ENCODE results near the gene ZNF319. TPM values are rescaled to one million over a fixed set of nuclear protein-coding genes. Genes with fewer than 3 reads are reported as not detected.
"Not testable (repeated sequence)": the region's sequence is repeated elsewhere in the genome, so short reads cannot be mapped to it uniquely, and the experiment has no call there.

The ZNF319 gene
- total RNA-seq, 1 donor from 2014 or later = 9.1 TPM

DNA sequence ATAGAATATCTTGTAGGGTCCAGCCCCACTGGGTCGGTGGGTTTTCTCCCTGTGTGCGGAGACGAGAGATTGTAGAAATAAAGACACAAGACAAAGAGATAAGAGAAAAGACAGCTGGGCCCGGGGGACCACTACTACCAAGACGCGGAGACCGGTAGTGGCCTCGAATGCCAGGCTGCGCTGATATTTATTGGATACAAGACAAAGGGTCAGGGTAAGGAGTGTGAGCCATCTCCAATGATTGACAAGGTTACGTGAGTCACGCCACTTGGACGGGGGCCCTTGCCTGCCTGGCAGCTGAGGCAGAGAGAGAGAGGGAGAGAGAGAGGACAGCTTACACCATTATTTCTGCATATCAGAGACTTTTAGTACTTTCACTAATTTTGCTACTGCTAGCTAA lies 4.3 kb upstream of the ZNF319 start:
- H3K4me3 Mint-ChIP-seq = not testable (repeated sequence)

DNA sequence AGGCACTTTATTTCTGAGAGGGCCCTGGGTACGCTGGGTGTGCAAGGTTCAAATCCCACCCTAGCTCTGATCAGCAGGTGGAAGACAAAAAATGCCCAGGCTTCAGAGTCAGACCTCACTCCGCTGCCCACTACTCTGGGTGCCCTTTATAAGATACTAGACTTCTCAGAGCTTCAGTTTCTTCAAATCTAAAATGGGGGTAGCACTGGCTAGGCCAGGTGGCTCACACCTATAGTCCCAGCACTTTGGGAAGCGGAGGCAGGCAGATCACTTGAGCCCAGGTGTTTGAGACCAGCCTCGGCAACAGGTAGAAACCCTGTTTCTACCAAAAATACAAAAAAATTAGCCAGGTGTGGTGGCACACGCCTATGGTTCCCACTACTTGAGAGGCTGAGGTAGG lies 2.5 kb upstream of the ZNF319 start:
- peaks cover 31% of the 10 kb centered on the region for H3K36me3 Mint-ChIP-seq (ENCODE audit: low read depth)
- no peaks in the 10 kb centered on the region for H3K9me3 Mint-ChIP-seq
- H3K27ac Mint-ChIP-seq = no peak overlapping the region
- H3K4me3 Mint-ChIP-seq = peak overlapping the region; percentile 91
- peaks cover 38% of the 10 kb centered on the region for H3K4me1 Mint-ChIP-seq (ENCODE audit: low read depth)
- DNase-seq (ENCODE audit: low spot score) = no peak
- intact Hi-C loops (cut with micrococcal nuclease) = loop anchor here (5.0 to 10.0 kb wide), 2 partner anchors 512 to 541 kb away; partner anchors contain the start of genes POLR2C and SETD6
- H3K27me3 Mint-ChIP-seq (ENCODE audit: insufficient read depth) = no peaks in the 10 kb centered on the region

More for the DNA sequence above, 4.3 kb upstream of the ZNF319 start:
- not testable (repeated sequence) for DNase-seq (ENCODE audit: low spot score); H3K27ac Mint-ChIP-seq; H3K27me3 Mint-ChIP-seq (ENCODE audit: insufficient read depth); H3K9me3 Mint-ChIP-seq
- peaks cover 26% of the 10 kb centered on the region for H3K4me1 Mint-ChIP-seq (ENCODE audit: low read depth)
- H3K36me3 Mint-ChIP-seq (ENCODE audit: low read depth) = peaks cover 31% of the 10 kb centered on the region
- intact Hi-C loops (cut with micrococcal nuclease) = loop anchor here (1.0 to 10.0 kb wide), 3 partner anchors 105 to 542 kb away; partner anchors contain the start of genes POLR2C and SETD6

DNA sequence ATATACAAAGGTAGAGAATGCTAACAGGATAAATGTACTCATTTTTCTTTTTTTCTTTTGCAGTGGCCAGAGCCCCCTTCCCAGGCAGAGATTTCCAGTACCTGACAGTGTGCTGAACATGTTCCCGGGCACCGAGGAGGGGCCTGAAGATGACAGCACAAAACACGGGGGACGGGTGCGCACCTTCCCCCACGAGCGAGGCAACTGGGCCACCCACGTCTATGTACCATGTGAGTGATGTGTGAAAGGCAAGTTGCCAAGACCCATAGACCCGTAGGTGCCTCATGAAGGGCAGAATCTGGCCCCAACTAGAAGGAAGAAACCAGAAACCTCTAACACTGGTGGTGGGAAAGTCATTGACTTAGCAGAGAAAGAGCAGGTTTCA lies 1.9 kb upstream of the ZNF319 start:
- no peak overlapping the region for H3K27ac Mint-ChIP-seq
- no peak for DNase-seq (ENCODE audit: low spot score)
- H3K27me3 Mint-ChIP-seq (ENCODE audit: insufficient read depth) = no peaks in the 10 kb centered on the region
- H3K4me1 Mint-ChIP-seq (ENCODE audit: low read depth) = peaks cover 43% of the 10 kb centered on the region
- H3K4me3 Mint-ChIP-seq = peak overlapping the region; percentile 91
- H3K9me3 Mint-ChIP-seq = no peaks in the 10 kb centered on the region
- H3K36me3 Mint-ChIP-seq (ENCODE audit: low read depth) = peaks cover 34% of the 10 kb centered on the region
- intact Hi-C loops (cut with micrococcal nuclease) = loop anchor here (5.0 to 10.0 kb wide), 2 partner anchors 512 to 540 kb away; partner anchors contain the start of genes POLR2C and SETD6

DNA sequence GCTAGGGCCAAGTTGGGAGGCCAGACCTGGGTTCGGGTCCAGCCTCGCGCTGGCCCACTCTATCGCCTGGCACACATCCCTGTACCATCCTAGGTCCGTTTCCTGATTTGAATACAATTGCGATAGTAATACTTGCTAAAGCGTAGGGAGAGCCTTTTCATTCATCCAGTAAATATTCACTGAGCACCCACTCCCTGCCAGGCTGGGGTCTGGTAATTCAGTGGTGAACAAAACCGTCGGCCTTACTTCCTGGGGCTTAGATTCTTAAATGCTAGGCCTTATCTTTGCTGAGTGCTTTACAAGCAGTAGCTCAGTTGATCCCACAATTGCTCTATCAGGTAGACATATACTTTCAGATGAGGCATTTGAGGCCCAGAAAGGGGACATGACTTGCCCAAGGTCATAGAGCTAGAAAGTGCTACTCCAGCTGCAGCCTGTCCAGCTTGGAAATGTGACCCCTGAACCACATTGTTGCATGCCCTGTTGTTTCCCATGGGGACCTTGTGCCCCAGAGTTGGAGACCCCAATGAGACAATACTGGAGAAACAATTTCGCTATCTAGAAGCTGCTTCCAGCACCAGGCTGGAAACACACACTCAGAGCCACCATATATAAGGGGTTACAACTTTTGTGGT lies 1.4 kb upstream of the ZNF319 start:
- DNase-seq (ENCODE audit: low spot score) = no peak
- Mint-ChIP-seq H3K4me1 (ENCODE audit: low read depth) (peaks cover 45% of the 10 kb centered on the region), H3K27me3 (ENCODE audit: insufficient read depth) (no peaks in the 10 kb centered on the region), H3K36me3 (ENCODE audit: low read depth) (peaks cover 34% of the 10 kb centered on the region), H3K4me3 (peak overlapping the region; percentile 91), H3K27ac (no peak overlapping the region), H3K9me3 (no peaks in the 10 kb centered on the region)
- intact Hi-C loops (cut with micrococcal nuclease) = loop anchor here (1.0 to 10.0 kb wide), 8 partner anchors 17 to 540 kb away; partner anchors contain the start of genes CFAP20, GINS3, MMP15 and POLR2C

DNA sequence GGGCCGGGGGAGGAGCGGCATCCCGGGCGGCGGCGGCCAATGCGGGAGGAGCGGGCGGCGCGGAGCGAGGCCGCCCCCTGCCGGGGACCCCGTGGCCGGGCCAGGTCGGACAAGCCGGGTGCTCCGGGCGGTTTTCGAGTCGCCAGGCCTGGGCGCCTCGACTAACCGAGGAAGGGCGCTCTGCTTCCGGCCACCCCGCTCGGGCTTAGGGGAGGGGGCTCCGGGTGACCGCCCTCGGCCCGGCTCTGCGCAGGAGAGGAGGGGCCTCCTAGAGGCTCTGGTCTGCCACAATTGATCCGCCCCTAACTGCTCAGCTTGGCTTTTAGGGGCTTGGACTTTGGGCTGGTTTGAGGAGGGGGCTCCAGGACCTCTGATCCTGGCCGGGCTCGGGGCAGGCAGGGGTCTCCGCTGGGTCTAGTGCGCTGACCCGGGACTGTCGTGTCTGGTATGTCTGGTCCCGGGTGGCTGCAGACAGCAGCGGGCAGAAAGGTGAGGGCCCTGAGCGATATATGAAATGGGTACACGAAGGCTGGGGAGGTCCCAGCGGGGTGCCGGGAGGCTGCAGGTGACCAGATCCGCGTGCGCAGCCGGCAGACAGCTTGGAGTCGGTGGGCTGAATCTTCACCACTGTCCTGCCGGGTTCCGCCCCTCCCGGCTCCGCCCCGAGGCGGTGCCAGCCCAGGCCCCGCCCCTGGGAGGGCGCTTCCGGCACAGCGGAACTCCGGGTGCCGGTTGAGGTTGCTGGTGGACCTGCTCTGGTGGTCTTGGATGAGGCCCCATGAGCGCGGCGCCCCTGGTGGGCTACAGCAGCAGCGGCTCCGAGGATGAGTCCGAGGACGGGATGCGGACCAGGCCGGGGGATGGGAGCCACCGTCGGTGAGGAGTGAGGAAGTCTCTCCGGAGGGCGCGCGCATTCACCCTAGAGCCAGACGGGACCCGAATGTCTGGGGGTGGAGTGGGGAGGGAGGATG lies 519 bp upstream of the ZNF319 start, which contains the start of gene USB1:
Gene USB1, plus strand, starts transcription at position 702 of the 971 bp plus-strand sequence. Its CDS starts 77 bp downstream, at position 779.
- Mint-ChIP-seq H3K27ac (peak within 1 kb of the TSS; percentile 91), H3K27me3 (ENCODE audit: insufficient read depth) (no peaks in the 10 kb centered on the region), H3K4me3 (peak within 1 kb of the TSS; percentile 91), H3K4me1 (ENCODE audit: low read depth) (peaks cover 45% of the 10 kb centered on the region), H3K9me3 (no peaks in the 10 kb centered on the region), H3K36me3 (ENCODE audit: low read depth) (peaks cover 28% of the 10 kb centered on the region)
- intact Hi-C loops (cut with micrococcal nuclease) = loop anchor here (1.0 to 10.0 kb wide), 9 partner anchors 16 to 539 kb away; partner anchors contain the start of genes CFAP20, GINS3, KATNB1 and MMP15
- peak; percentile 83 for DNase-seq (ENCODE audit: low spot score)

DNA sequence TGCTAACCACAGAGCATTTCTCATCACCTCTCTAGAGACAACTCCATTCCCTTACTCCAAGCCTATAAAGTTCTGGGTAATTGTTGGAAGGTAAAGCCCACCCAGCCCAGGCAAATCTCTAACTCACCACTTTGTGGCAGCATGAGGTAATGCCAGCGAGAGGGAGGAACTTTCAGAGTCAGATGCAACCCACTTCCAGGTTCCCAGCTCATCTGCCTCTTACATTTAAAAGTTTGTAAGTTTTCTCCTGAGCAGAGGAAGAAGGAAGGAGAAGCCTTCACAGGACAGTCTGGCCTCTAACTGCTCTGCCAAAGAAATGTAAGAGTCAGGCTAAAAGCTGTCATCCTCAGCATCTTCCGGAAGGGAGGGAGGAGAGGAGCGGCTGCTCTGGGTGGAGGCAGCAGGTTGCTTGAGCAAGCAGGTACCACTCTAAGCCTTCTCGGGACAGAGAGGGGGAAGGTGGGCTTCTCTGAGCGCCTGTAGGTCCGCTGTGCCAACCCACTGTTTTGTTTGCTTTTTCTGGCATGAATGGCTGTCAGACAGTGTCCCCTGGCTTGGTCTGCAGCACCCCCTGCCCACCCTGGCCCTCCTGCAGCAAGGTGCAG lies 1.0 kb downstream of the ZNF319 start:
- peak overlapping the region; percentile 82 for H3K4me3 Mint-ChIP-seq
- no peaks in the 10 kb centered on the region for H3K9me3 Mint-ChIP-seq
- intact Hi-C loops (cut with micrococcal nuclease) = loop anchor here (1.0 to 5.0 kb wide), 3 partner anchors 198 to 422 kb away; partner anchors contain the start of gene CSNK2A2
- H3K4me1 Mint-ChIP-seq (ENCODE audit: low read depth) = peaks cover 51% of the 10 kb centered on the region
- H3K27me3 Mint-ChIP-seq (ENCODE audit: insufficient read depth) = no peaks in the 10 kb centered on the region
- peak overlapping the region; percentile 65 for H3K27ac Mint-ChIP-seq
- DNase-seq (ENCODE audit: low spot score) = peak; percentile 25
- H3K36me3 Mint-ChIP-seq (ENCODE audit: low read depth) = peaks cover 25% of the 10 kb centered on the region

DNA sequence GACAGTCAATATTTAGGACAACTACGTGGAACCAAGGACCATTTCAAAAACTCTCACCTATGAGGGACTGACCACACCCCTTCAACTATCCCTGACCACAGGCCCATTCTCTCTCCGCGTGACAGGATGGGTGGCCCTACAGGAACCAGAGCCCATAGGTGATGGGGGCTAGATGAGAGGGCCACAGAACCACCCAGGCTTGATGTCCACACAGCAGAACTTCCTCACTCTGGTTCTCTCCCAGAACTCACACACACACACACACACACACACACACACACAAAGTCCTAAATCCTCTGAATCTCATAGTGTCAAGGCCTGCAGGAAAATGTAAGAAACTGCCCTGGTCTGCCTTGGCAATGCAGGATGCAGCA lies 1.5 kb downstream of the ZNF319 start:
- Mint-ChIP-seq H3K27me3 (ENCODE audit: insufficient read depth) (no peaks in the 10 kb centered on the region), H3K36me3 (ENCODE audit: low read depth) (peaks cover 24% of the 10 kb centered on the region), H3K27ac (peak overlapping the region; percentile 65), H3K9me3 (no peaks in the 10 kb centered on the region), H3K4me3 (peak overlapping the region; percentile 82), H3K4me1 (ENCODE audit: low read depth) (peaks cover 52% of the 10 kb centered on the region)
- no peak for DNase-seq (ENCODE audit: low spot score)
- intact Hi-C loops (cut with micrococcal nuclease) = loop anchor here (1.0 to 5.0 kb wide), 3 partner anchors 198 to 422 kb away; partner anchors contain the start of gene CSNK2A2

DNA sequence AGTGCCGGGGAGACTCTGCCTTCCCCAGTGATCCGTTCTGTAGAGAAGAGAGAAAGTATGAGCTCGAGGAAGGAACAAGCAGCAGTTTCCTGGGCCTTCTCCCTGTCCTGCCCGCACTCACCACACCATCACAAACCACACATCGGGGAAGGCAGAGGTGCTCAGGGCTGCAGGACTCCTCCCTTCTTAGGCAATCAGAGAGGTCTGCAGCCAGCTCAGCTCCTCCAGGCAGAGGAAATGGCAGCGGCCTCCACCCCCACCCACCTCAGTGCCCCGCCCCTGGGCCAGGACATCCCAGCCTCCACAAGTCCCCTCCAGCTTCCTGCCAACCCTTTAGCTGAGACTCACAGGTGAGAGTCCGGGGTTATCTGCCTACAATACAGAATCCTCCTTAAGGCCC lies 2.0 kb downstream of the ZNF319 start:
- Mint-ChIP-seq H3K4me1 (ENCODE audit: low read depth) (peaks cover 48% of the 10 kb centered on the region), H3K36me3 (ENCODE audit: low read depth) (peaks cover 21% of the 10 kb centered on the region), H3K9me3 (no peaks in the 10 kb centered on the region), H3K27me3 (ENCODE audit: insufficient read depth) (no peaks in the 10 kb centered on the region), H3K4me3 (peak overlapping the region; percentile 82), H3K27ac (peak overlapping the region; percentile 65)
- DNase-seq (ENCODE audit: low spot score) = peak; percentile 63
- intact Hi-C loops (cut with micrococcal nuclease) = loop anchor here (5.0 kb wide), 2 partner anchors 199 to 421 kb away; partner anchors contain the start of gene CSNK2A2

DNA sequence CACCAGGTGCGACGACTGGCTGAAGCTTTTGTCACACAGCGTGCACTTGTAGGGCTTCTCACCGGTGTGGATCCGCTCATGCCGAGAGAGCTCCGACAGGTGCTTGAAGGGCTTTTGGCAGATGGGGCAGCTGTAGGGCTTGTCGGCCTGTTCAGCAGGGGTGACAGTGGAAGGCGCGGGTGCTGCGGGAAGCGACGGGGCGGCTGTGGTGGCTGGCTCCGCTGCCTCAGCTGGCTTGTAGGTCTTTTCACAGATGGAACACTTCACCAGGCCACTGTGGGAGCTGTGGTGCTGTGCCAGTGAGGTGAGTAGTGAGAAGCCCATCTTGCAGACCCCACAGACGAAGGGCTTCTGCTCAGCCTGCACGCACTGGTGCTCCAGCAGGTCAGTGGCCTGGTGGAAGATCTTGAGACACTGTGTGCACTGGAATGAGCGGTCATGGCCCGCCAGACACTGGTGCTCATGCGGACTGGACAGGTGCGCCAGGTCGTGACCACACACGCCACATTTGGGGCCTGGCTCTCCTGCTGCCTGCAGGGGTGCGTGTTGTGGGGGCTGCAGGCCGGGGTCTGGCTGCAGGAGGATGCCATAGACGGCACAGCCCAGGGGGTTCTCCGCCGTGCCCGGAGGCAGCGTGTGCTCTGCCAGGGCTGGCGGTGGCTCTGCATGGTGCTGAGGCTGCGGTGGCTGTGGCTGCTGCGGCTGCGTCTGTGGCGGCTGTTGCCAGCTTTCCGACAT lies 2.8 kb downstream of the ZNF319 start:
- peaks cover 24% of the 10 kb centered on the region for H3K36me3 Mint-ChIP-seq (ENCODE audit: low read depth)
- peak overlapping the region; percentile 82 for H3K4me3 Mint-ChIP-seq
- peaks cover 47% of the 10 kb centered on the region for H3K4me1 Mint-ChIP-seq (ENCODE audit: low read depth)
- H3K27me3 Mint-ChIP-seq (ENCODE audit: insufficient read depth) = no peaks in the 10 kb centered on the region
- no peak for DNase-seq (ENCODE audit: low spot score)
- no peak overlapping the region for H3K27ac Mint-ChIP-seq
- H3K9me3 Mint-ChIP-seq = no peaks in the 10 kb centered on the region
- intact Hi-C loops (cut with micrococcal nuclease) = loop anchor here (5.0 kb wide), 2 partner anchors 200 to 420 kb away; partner anchors contain the start of gene CSNK2A2

DNA sequence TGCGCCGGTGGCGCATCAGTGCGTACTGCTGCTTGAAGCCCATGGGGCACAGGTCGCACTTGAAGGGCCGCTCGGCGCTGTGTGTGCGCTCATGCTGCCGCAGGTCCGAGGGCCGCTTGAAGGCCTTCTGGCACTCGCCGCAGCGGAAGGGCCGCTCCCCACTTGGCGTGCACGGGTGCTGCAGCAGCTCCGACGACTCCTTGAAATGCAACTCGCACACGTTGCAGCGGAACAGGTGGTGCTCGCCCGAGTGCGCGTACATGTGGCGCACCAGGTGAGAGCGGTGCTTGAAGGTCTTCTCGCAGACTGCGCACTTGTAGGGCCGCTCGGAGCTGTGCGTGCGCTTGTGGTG lies 3.3 kb downstream of the ZNF319 start:
- H3K9me3 Mint-ChIP-seq = no peaks in the 10 kb centered on the region
- no peak overlapping the region for H3K4me3 Mint-ChIP-seq
- intact Hi-C loops (cut with micrococcal nuclease) = loop anchor here (5.0 kb wide), 2 partner anchors 200 to 420 kb away; partner anchors contain the start of gene CSNK2A2
- no peaks in the 10 kb centered on the region for H3K27me3 Mint-ChIP-seq (ENCODE audit: insufficient read depth)
- peaks cover 21% of the 10 kb centered on the region for H3K36me3 Mint-ChIP-seq (ENCODE audit: low read depth)
- no peak for DNase-seq (ENCODE audit: low spot score)
- no peak overlapping the region for H3K27ac Mint-ChIP-seq
- peaks cover 42% of the 10 kb centered on the region for H3K4me1 Mint-ChIP-seq (ENCODE audit: low read depth)

DNA sequence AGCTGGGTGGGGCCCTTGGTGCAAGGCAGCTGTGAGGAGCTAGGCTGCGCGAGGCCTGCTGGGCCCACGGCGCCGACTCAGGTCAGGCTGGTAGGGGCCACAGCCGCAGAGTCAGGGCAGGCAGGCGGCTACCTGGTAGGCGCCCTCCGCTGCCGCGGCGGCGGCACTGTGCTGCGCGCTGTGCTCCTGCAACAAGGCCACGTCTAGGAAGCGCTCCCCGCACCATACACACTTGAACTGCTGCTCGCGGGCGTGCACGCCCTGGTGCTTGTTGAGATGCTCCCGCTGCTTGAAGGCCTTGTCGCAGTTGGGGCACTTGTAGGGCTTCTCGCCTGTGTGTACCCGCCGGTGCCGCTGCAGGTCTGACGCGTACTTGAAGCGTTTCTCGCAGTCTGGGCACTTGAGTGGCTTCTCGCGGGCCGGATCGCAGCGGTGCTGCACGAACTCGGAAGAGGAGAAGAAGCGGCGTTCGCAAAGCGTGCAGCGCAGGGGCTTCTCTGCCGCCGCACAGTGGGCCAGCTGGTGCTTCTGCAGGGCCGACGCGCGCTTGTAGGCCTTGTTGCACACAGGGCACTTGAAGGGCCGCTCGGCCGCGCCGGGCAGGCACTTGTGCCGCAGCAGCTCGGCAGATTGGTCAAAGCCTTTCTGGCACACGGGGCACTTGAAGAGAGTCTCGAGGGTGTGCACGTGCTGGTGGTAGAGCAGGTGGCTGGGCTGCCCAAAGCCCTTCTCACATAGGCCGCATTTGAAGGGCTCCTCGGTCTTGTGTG lies 3.9 kb downstream of the ZNF319 start:
- Mint-ChIP-seq H3K36me3 (ENCODE audit: low read depth) (peaks cover 21% of the 10 kb centered on the region), H3K27ac (no peak overlapping the region), H3K4me3 (no peak overlapping the region), H3K27me3 (ENCODE audit: insufficient read depth) (no peaks in the 10 kb centered on the region), H3K9me3 (no peaks in the 10 kb centered on the region), H3K4me1 (ENCODE audit: low read depth) (peaks cover 36% of the 10 kb centered on the region)
- intact Hi-C loops (cut with micrococcal nuclease) = loop anchor here (5.0 kb wide), 2 partner anchors 201 to 419 kb away; partner anchors contain the start of gene CSNK2A2
- DNase-seq (ENCODE audit: low spot score) = no peak

Data from activated T-helper 1 cell treated with anti-CD3 and anti-CD28 coated beads, Interleukin-12 subunit alpha, Interleukin-12 subunit beta, Interleukin-2, Interleukin-4 antibody, amounts not matched to agents 30 ng/mL and 10 ng/mL and 1 ng/mL, durations not matched to agents 14 hours and 24 hours and 36 hours (primary cell).